Lower leg skin (tissue), 3 donors: Measurements from ENCODE around the gene CYYR1.

Experiments
- CTCF ChIP-seq, 3 donors: fragments of 450-650 bp; IDR thresholded peaks; one replicate each; pipeline ENCODE4 v1.5.1; 2016; ENCODE audit warnings: antibody characterized with exemption in 3 of 3, mild to moderate bottlenecking in 3 of 3, moderate library complexity in 2 of 3
- POLR2A ChIP-seq, 2 donors: fragments of 450-650 bp; IDR thresholded peaks; one replicate each; pipeline ENCODE4 v1.6.1; 2016 to 2017; ENCODE audit warnings: antibody characterized with exemption in 2 of 2, mild to moderate bottlenecking in 1 of 2, moderate library complexity in 1 of 2

- TF ChIP-seq CTCF (IDR thresholded peaks at IDR 0.05) (no peak), POLR2A (IDR thresholded peaks at IDR 0.05) (no peak)
Measured at GRCh38 chr21:26522704-26523103, 50.4 kb downstream of the CYYR1 start.
